HepG2 (cell line): ENCODE data around the gene NLRP4. TPM values are rescaled to one million over a fixed set of nuclear protein-coding genes. Genes with fewer than 3 reads are reported as not detected.

ENCODE experiments used
- ATAC-seq: fragments of 200-7000 bp; cut with Tn5 transposase; 3 replicates; pipeline ENCODE4 v1.9.1; 2020; ENCODE audit warnings: mild to moderate bottlenecking, moderate library complexity
- BruUV-seq: library from RNA; stranded (reverse); fragments of 400-500 nt; replicated peaks from 2 replicates; lab custom pipeline; 2021; lab: Mats Ljungman, UMichigan
- CTCF ChIA-PET: fragments of 300-600 bp; formaldehyde crosslinking; extraction: SDS; loops from one replicate; lab custom pipeline; 2021; ENCODE audit warnings: low total read pairs, inconsistent platforms, low intra/inter-chr PET ratio; lab: Yijun Ruan, JAX
- POLR2A ChIA-PET: fragments of 350-600 bp; sonication (Branson Sonifier 250); formaldehyde crosslinking; loops from one replicate; lab custom pipeline; 2020; ENCODE audit warnings: antibody characterized with exemption, inconsistent platforms; lab: Yijun Ruan, JAX
- DNase-seq: peaks from one replicate; pipeline ENCODE4 v3.0.0-alpha.2; 2015; ENCODE audit warnings: low spot score
- FAIRE-seq: peaks from 3 replicates; lab custom pipeline; 2011; peaks lifted over from hg19 to GRCh38; lab: Jason Lieb, UNC
- H2AFZ ChIP-seq: one replicate; pipeline ENCODE4 v1.6.1; 2011; ENCODE audit warnings: low read length, inconsistent platforms
- H3K27ac ChIP-seq: fragments of 300-600 bp; 3 replicates; pipeline ENCODE4 v1.8.0; 2011; ENCODE audit warnings: mixed run types, mild to moderate bottlenecking, mixed read lengths, low read length, inconsistent platforms; ENCODE audit not compliant: insufficient read depth; ENCODE audit errors: extremely low read length
- H3K27me3 ChIP-seq, 2 experiments: fragments of 200-600 bp in 1 of 2; 2 replicates in 1 of 2; 3 replicates in 1 of 2; pipeline versions ENCODE4 v1.6.0 to v1.8.0; 2011; ENCODE audit warnings: low read length in 2 of 2, mild to moderate bottlenecking in 2 of 2, moderate library complexity in 2 of 2, inconsistent platforms in 1 of 2; ENCODE audit not compliant: insufficient read depth in 2 of 2, control insufficient read depth in 1 of 2
- H3K36me3 ChIP-seq, 2 experiments: fragments of 200-600 bp in 1 of 2; replicated peaks in 1 of 2; 2 replicates in 1 of 2; 3 replicates in 1 of 2; pipeline versions ENCODE4 v1.5.1 to v1.8.0; 2011; ENCODE audit warnings: low read length in 2 of 2, inconsistent platforms in 1 of 2; ENCODE audit not compliant: insufficient read depth in 2 of 2, control insufficient read depth in 1 of 2
- H3K4me1 ChIP-seq: 2 replicates; pipeline ENCODE4 v1.5.1; 2012; ENCODE audit warnings: low read length, inconsistent platforms; ENCODE audit not compliant: insufficient read depth
- H3K4me2 ChIP-seq: 2 replicates; pipeline ENCODE4 v1.6.0; 2011; ENCODE audit warnings: low read depth, low read length, inconsistent platforms
- H3K4me3 ChIP-seq, 3 experiments: fragments of 200-600 bp in 1 of 3; sonication (generic), shearing (Covaris generic) in 1 of 3; replicated peaks in 1 of 3; 2 replicates each; pipeline ENCODE4 v1.5.1; 2011 to 2016; ENCODE audit warnings: low read length in 3 of 3, inconsistent platforms in 2 of 3, low read depth in 2 of 3, mild to moderate bottlenecking in 2 of 3, control low read depth in 1 of 3, mixed read lengths in 1 of 3; ENCODE audit not compliant: insufficient read depth in 1 of 3
- H3K79me2 ChIP-seq: one replicate; pipeline ENCODE4 v1.6.1; 2011; ENCODE audit warnings: low read length, inconsistent platforms; ENCODE audit not compliant: insufficient read depth
- H3K9ac ChIP-seq: 2 replicates; pipeline ENCODE4 v1.6.0; 2011; ENCODE audit warnings: mild to moderate bottlenecking, low read depth, low read length, inconsistent platforms; ENCODE audit not compliant: insufficient read depth
- H3K9me3 ChIP-seq: 2 replicates; pipeline ENCODE4 v1.5.1; 2012; ENCODE audit warnings: mild to moderate bottlenecking, low read length
- H4K20me1 ChIP-seq: 2 replicates; pipeline ENCODE4 v1.6.0; 2011; ENCODE audit warnings: inconsistent platforms, mild to moderate bottlenecking, low read length, moderate library complexity; ENCODE audit not compliant: insufficient read depth
- DNMT3B ChIP-seq: conservative IDR thresholded peaks from 2 replicates; pipeline ENCODE4 v1.6.1; 2016; ENCODE audit warnings: missing biosample characterization, control low read depth
- FOXO1 ChIP-seq: sonication (generic); formaldehyde crosslinking; IDR thresholded peaks from 2 replicates; pipeline ENCODE4 v1.4.0; 2020; ENCODE audit warnings: missing genetic modification reagents
- MXI1 ChIP-seq: IDR thresholded peaks from 3 replicates; pipeline ENCODE4 v1.6.1; 2012; ENCODE audit warnings: low read depth, low read length, inconsistent platforms, borderline replicate concordance
- NKX3-1 ChIP-seq: sonication (generic); formaldehyde crosslinking; IDR thresholded peaks from 2 replicates; pipeline ENCODE4 v1.5.0; 2020; ENCODE audit warnings: missing genetic modification reagents
- PCBP1 ChIP-seq: fragments of 200-400 bp; formaldehyde crosslinking; IDR thresholded peaks from 2 replicates; pipeline ENCODE4 v1.6.1; 2017; ENCODE audit warnings: mild to moderate bottlenecking, low read depth, low read length, borderline replicate concordance
- POLR2A ChIP-seq, 2 experiments: IDR thresholded peaks; 2 replicates each; pipeline ENCODE4 v1.6.1; 2011; ENCODE audit warnings: low read depth in 2 of 2, low read length in 2 of 2, mild to moderate bottlenecking in 1 of 2, moderate library complexity in 1 of 2; ENCODE audit not compliant: insufficient read depth in 1 of 2
- RFX3 ChIP-seq: IDR thresholded peaks from 2 replicates; pipeline ENCODE4 v1.6.1; 2016; ENCODE audit warnings: missing biosample characterization, missing genetic modification reagents
- SIX4 ChIP-seq: sonication (generic); formaldehyde crosslinking; IDR thresholded peaks from 2 replicates; pipeline ENCODE4 v1.4.0; 2020; ENCODE audit warnings: missing genetic modification reagents
- USF2 ChIP-seq, 2 experiments: sonication (generic) in 1 of 2; formaldehyde crosslinking in 1 of 2; IDR thresholded peaks; 2 replicates each; pipeline versions ENCODE4 v1.5.1 to v1.6.1; 2011 to 2020; ENCODE audit warnings: borderline replicate concordance in 1 of 2, low read depth in 1 of 2, low read length in 1 of 2, mild to moderate bottlenecking in 1 of 2, missing genetic modification reagents in 1 of 2, moderate library complexity in 1 of 2
- ZBTB4 ChIP-seq: sonication (generic); formaldehyde crosslinking; IDR thresholded peaks from 2 replicates; pipeline ENCODE4 v1.4.0; 2020; ENCODE audit warnings: missing genetic modification reagents, mild to moderate bottlenecking, borderline replicate concordance
- WGBS: methylation state at CpG from one replicate; pipeline ENCODE4 v1.1.6; 2017; ENCODE audit warnings: low lambda C conversion rate; 5-methylcytosine and 5-hydroxymethylcytosine counted together
- in situ Hi-C: cut with HindIII; loops from 2 replicates; pipeline ENCODE4 v1.10.0; 2017; ENCODE audit warnings: low pct_unique_long_range_greater_than_20kb; ENCODE audit not compliant: extremely low pct_ligation_motif_present
- intact Hi-C: fragments of 100-400 bp; cut with micrococcal nuclease; formaldehyde crosslinking; loops from one replicate; pipeline ENCODE4 v1.10.0; 2022; ENCODE audit not compliant: unreplicated experiment
- polyA plus RNA-seq, 8 experiments: library from polyadenylated mRNA; depleted of rRNA in 3 of 8; stranded (reverse) in 7 of 8; unstranded in 1 of 8; fragments of >200 nt; fragmentation: Illumina TruSeq in 4 of 8; extraction: Trizol in 4 of 8; gene quantifications; 2 replicates each; pipeline versions ENCODE4 v1.2.1 to v1.2.3, GENCODE V29; 2011 to 2016; ENCODE audit warnings: low read depth in 4 of 8, missing spikeins in 1 of 8, mixed read lengths in 1 of 8; ENCODE audit not compliant: insufficient read depth in 1 of 8
- total RNA-seq, 5 experiments: library from RNA; depleted of rRNA; stranded (reverse); fragments of >200 nt; fragmentation: Illumina TruSeq; extraction: Trizol; gene quantifications; 2 replicates each; pipeline ENCODE4 v1.2.3, GENCODE V29; 2016; ENCODE audit warnings: low read depth in 1 of 5
- TF ChIP-seq, protein P1 (sequence below): sonication (generic); formaldehyde crosslinking; IDR thresholded peaks from 2 replicates; pipeline ENCODE4 v1.8.1; 2023; ENCODE audit warnings: mild to moderate bottlenecking, moderate library complexity, missing genetic modification reagents
- TF ChIP-seq, protein P2 (sequence below): sonication (generic); formaldehyde crosslinking; IDR thresholded peaks from 2 replicates; pipeline ENCODE4 v1.4.0; 2020; ENCODE audit warnings: missing genetic modification reagents, low read depth, mild to moderate bottlenecking, borderline replicate concordance
- TF ChIP-seq, protein P3 (sequence below): IDR thresholded peaks from 2 replicates; pipeline ENCODE4 v1.6.1; 2016; ENCODE audit warnings: mild to moderate bottlenecking

The NLRP4 gene
- total and polyA plus RNA-seq, 2 of the 13 experiments (the other 11 are each of a cell fraction or from before 2014, with no cell fraction given), result not detected

DNA sequence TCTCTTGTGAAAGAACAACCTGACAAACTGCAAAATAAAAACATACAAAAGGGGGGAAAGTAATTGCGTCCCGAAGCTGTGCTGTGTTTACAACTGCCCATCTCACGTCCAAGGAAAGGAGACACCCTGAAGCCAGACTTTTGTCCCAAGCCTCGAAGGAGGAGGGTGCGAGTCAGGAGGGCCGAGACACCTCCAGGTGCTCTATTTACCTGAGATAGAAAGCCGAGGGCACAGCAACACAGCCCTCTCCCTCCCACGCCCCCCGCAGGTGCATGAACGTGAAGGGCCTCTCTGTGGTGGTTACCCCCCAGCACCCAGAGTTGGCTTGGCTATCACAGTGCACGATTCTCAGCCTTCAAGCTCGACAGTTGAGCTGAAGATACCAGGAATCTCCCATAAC is 62.6 kb downstream of the NLRP4 start (continued):
- TF ChIP-seq MXI1 (no peak), USF2 (IDR thresholded peaks at IDR 0.05; ENCODE audit: low read depth, low read length) (no peak), USF2 (CRISPR knock-in tag; IDR thresholded peaks at IDR 0.05; ENCODE audit: borderline replicate concordance) (no peak), PCBP1 (no peak)

GRCh38 chr19:55901369-55902079 is 65.2 kb downstream of the NLRP4 start:
- in situ Hi-C loops (no loop called here), intact Hi-C loops (no loop called here)
- DNase-seq (no peak), ATAC-seq (no peak), FAIRE-seq (no peak)
- H2AFZ ChIP-seq, result no peak overlapping the region
- WGBS, result 20% methylated on average over 11 of the region's 13 CpGs
- no TSS peak for BruUV-seq
- no peak overlapping the region for H3K4me2 ChIP-seq
- no peak overlapping the region for H3K9ac ChIP-seq
- no peak overlapping the region for H3K27ac ChIP-seq
- H3K36me3 ChIP-seq, result no peaks in the 10 kb centered on the region
- H3K27me3 ChIP-seq, result peaks cover 0 to 12% of the 10 kb centered on the region in 2 experiments; a peak in 2 of 5 replicates
- H3K9me3 ChIP-seq, result no peaks in the 10 kb centered on the region
- H4K20me1 ChIP-seq, result no peaks in the 10 kb centered on the region
- POLR2A ChIA-PET, result no interaction called here
- no peaks in the 10 kb centered on the region for H3K4me1 ChIP-seq
- CTCF ChIA-PET, result no interaction called here
- H3K79me2 ChIP-seq, result no peaks in the 10 kb centered on the region
- H3K4me3 ChIP-seq, result no peak overlapping the region
- TF ChIP-seq SIX4 (CRISPR knock-in tag) (no peak), DNMT3B (CRISPR knock-in tag) (no peak), RFX3 (CRISPR knock-in tag) (no peak), NKX3-1 (CRISPR knock-in tag) (no peak), ZBTB4 (CRISPR knock-in tag) (no peak), POLR2A (IDR thresholded peaks at IDR 0.05; ENCODE audit: insufficient read depth in 1 of 2, low read depth in 2 of 2, low read length in 2 of 2) (no peak), FOXO1 (CRISPR knock-in tag) (no peak)
- TF ChIP-seq, protein P1, sequence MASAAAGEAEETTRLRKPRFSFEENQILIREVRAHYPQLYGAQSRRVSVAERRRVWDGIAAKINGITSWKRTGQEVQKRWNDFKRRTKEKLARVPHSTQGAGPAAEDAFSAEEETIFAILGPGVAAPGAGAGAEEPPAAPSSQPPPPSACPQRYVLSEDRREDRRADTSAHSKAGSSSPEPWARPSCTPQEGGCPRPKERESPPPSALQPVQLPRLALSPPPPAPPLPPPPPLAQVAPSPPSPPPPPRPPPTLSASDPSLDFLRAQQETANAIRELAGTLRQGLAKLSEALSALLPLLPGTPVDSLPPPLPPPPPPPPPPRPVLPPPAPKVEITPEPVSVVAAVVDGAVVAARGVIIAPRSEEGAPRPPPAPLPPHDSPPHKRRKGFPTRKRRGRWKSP (CRISPR knock-in tag), result no peak
- TF ChIP-seq, protein P2, sequence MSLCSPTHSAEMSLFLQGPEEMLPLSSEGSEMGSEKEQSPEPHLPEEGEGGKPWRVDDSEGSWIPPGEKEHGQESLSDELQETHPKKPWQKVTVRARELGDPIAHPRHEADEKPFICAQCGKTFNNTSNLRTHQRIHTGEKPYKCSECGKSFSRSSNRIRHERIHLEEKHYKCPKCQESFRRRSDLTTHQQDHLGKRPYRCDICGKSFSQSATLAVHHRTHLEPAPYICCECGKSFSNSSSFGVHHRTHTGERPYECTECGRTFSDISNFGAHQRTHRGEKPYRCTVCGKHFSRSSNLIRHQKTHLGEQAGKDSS, result no peak
- TF ChIP-seq, protein P3, sequence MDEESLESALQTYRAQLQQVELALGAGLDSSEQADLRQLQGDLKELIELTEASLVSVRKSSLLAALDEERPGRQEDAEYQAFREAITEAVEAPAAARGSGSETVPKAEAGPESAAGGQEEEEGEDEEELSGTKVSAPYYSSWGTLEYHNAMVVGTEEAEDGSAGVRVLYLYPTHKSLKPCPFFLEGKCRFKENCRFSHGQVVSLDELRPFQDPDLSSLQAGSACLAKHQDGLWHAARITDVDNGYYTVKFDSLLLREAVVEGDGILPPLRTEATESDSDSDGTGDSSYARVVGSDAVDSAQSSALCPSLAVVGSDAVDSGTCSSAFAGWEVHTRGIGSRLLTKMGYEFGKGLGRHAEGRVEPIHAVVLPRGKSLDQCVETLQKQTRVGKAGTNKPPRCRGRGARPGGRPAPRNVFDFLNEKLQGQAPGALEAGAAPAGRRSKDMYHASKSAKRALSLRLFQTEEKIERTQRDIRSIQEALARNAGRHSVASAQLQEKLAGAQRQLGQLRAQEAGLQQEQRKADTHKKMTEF (CRISPR knock-in tag), result no peak
